Natural killer cell (primary cell): ENCODE measurements around the gene CEP104. TPM values are rescaled to one million over a fixed set of nuclear protein-coding genes. Genes with fewer than 3 reads are reported as not detected.
A peak's percentile ranks its signal among the peaks of the same experiment; 100 is the strongest.

Source experiments
- ATAC-seq, 3 donors: fragments of 150-1000 bp in 2 of 3; fragments of 200-7000 bp in 1 of 3; cut with Tn5 transposase; 1 replicate in 1 of 3; 2 replicates in 2 of 3; pipeline ENCODE4 v1.10.0; 2021; ENCODE audit warnings: mild to moderate bottlenecking in 2 of 3, moderate library complexity in 2 of 3
- DNase-seq, 2 donors: peaks; one replicate each; pipeline versions ENCODE4 v3.0.0 to v3.0.0-alpha.2; 2013 to 2021; ENCODE audit warnings: mixed read lengths in 1 of 2
- H3K27ac ChIP-seq: one replicate; pipeline ENCODE4 v1.5.1; 2013; ENCODE audit warnings: mild to moderate bottlenecking, low read length
- H3K27me3 ChIP-seq: one replicate; pipeline ENCODE4 v1.6.1; 2013; ENCODE audit warnings: low read length; ENCODE audit not compliant: control insufficient read depth, insufficient read depth
- H3K36me3 ChIP-seq: one replicate; pipeline ENCODE4 v1.6.1; 2013; ENCODE audit warnings: low read length; ENCODE audit not compliant: control insufficient read depth, insufficient read depth
- H3K4me1 ChIP-seq: one replicate; pipeline ENCODE4 v1.6.1; 2013; ENCODE audit warnings: low read length; ENCODE audit not compliant: control insufficient read depth, insufficient read depth
- H3K4me3 ChIP-seq: one replicate; pipeline ENCODE4 v1.5.1; 2013; ENCODE audit warnings: low read length
- H3K9me3 ChIP-seq: one replicate; pipeline ENCODE4 v1.6.1; 2013; ENCODE audit warnings: low read length; ENCODE audit not compliant: control insufficient read depth, insufficient read depth
- H3K27ac Mint-ChIP-seq, 2 donors: one replicate each; pipeline ENCODE4 v1.8.0; 2022; ENCODE audit warnings: mild to moderate bottlenecking in 2 of 2, mixed read lengths in 2 of 2, moderate library complexity in 1 of 2
- H3K27me3 Mint-ChIP-seq, 2 donors: one replicate each; pipeline ENCODE4 v1.8.0; 2022; ENCODE audit warnings: low read depth in 2 of 2, mixed read lengths in 2 of 2
- H3K36me3 Mint-ChIP-seq: one replicate; pipeline ENCODE4 v1.8.0; 2022; ENCODE audit warnings: mixed read lengths
- H3K4me1 Mint-ChIP-seq, 2 donors: one replicate each; pipeline ENCODE4 v1.8.0; 2022; ENCODE audit warnings: mixed read lengths in 2 of 2
- H3K4me3 Mint-ChIP-seq: one replicate; pipeline ENCODE4 v1.8.0; 2022; ENCODE audit warnings: mild to moderate bottlenecking, moderate library complexity, mixed read lengths
- H3K9me3 Mint-ChIP-seq, 2 donors: one replicate each; pipeline ENCODE4 v1.8.0; 2022; ENCODE audit warnings: mixed read lengths in 2 of 2
- CTCF ChIP-seq: fragments of 200-600 bp; IDR thresholded peaks from one replicate; pipeline ENCODE4 v1.8.0; 2022; ENCODE audit warnings: antibody characterized with exemption
- WGBS: methylation state at CpG from one replicate; pipeline ENCODE4 v1.1.7; 2013; ENCODE audit warnings: missing lambda C conversion rate; ENCODE audit not compliant: insufficient coverage; 5-methylcytosine and 5-hydroxymethylcytosine counted together
- intact Hi-C: fragments of 100-400 bp; cut with micrococcal nuclease; formaldehyde crosslinking; loops from one replicate; pipeline ENCODE4 v1.14.2; 2022
- total RNA-seq, 4 donors: library from RNA; stranded (reverse); fragments of 120-200 nt in 1 of 4; gene quantifications; one replicate each; pipeline versions ENCODE4 v1.2.3 to v1.2.4, GENCODE V29; 2013 to 2022

Gene CEP104
- total RNA-seq, 3 donors from 2014 or later (not counting 1 experiment from before 2014, with no cell fraction given): 37.1 to 60.2 (median 51.8) TPM

GRCh38 chr1:3819771-3820200, 37.2 kb downstream of the CEP104 start:
- Histone ChIP-seq H3K4me1 (no peaks in the 10 kb centered on the region), H3K36me3 (peaks cover 39% of the 10 kb centered on the region), H3K27ac (no peak overlapping the region), H3K4me3 (no peak overlapping the region), H3K9me3 (no peaks in the 10 kb centered on the region), H3K27me3 (no peaks in the 10 kb centered on the region)
- H3K4me3 Mint-ChIP-seq: no peak overlapping the region
- no peak for DNase-seq
- no peak for TF ChIP-seq CTCF
- no peaks in the 10 kb centered on the region for H3K9me3 Mint-ChIP-seq
- intact Hi-C loops: no loop called here
- WGBS: 84% methylated on average over 10 of the region's 10 CpGs
- no peaks in the 10 kb centered on the region for H3K27me3 Mint-ChIP-seq
- no peaks in the 10 kb centered on the region for H3K36me3 Mint-ChIP-seq
- no peaks in the 10 kb centered on the region for H3K4me1 Mint-ChIP-seq
- H3K27ac Mint-ChIP-seq: peak overlapping the region in 1 of 2 donors; percentile 4
- no peak for ATAC-seq

- no peaks in the 10 kb centered on the region for H3K9me3 Mint-ChIP-seq
- H3K4me3 ChIP-seq: no peak overlapping the region
- no peaks in the 10 kb centered on the region for H3K27me3 Mint-ChIP-seq
- H3K4me1 Mint-ChIP-seq: no peaks in the 10 kb centered on the region
- no peak for TF ChIP-seq CTCF
- intact Hi-C loops: no loop called here
- ATAC-seq (no peak), DNase-seq (no peak)
- peak overlapping the region in 1 of 2 donors; percentile 14 for H3K27ac Mint-ChIP-seq
- WGBS: 95% methylated on average over 28 of the region's 28 CpGs
- no peaks in the 10 kb centered on the region for H3K4me1 ChIP-seq
- H3K27ac ChIP-seq: no peak overlapping the region
- no peaks in the 10 kb centered on the region for H3K36me3 Mint-ChIP-seq
- H3K9me3 ChIP-seq: no peaks in the 10 kb centered on the region
- H3K4me3 Mint-ChIP-seq: no peak overlapping the region
- H3K27me3 ChIP-seq: no peaks in the 10 kb centered on the region
- peaks cover 40% of the 10 kb centered on the region for H3K36me3 ChIP-seq
These were observed 39.0 kb downstream of the CEP104 start for GRCh38 chr1:3817821-3818597.

GRCh38 chr1:3817138-3817740, 39.8 kb downstream of the CEP104 start:
- ATAC-seq (no peak), DNase-seq (no peak)
- no peak for TF ChIP-seq CTCF
- H3K27ac ChIP-seq: no peak overlapping the region
- H3K27me3 ChIP-seq: no peaks in the 10 kb centered on the region
- H3K4me1 ChIP-seq: no peaks in the 10 kb centered on the region
- no peaks in the 10 kb centered on the region for H3K9me3 Mint-ChIP-seq
- 98% methylated on average over 17 of the region's 17 CpGs for WGBS
- no peaks in the 10 kb centered on the region for H3K9me3 ChIP-seq
- no peak overlapping the region for H3K4me3 Mint-ChIP-seq
- no peak overlapping the region for H3K27ac Mint-ChIP-seq
- intact Hi-C loops: no loop called here
- no peak overlapping the region for H3K4me3 ChIP-seq
- peaks cover 33% of the 10 kb centered on the region for H3K36me3 ChIP-seq
- H3K4me1 Mint-ChIP-seq: no peaks in the 10 kb centered on the region
- H3K36me3 Mint-ChIP-seq: no peaks in the 10 kb centered on the region
- H3K27me3 Mint-ChIP-seq: no peaks in the 10 kb centered on the region
